Ovary (tissue), 9 donors: ENCODE results near the gene TEF. TPM values are rescaled to one million over a fixed set of nuclear protein-coding genes. Genes with fewer than 3 reads are reported as not detected.
"Not testable (repeated sequence)": the region's sequence is repeated elsewhere in the genome, so short reads cannot be mapped to it uniquely, and the experiment has no call there.

Experiments used
- DNase-seq, 5 donors: peaks; one replicate each; pipeline ENCODE4 v3.0.0-alpha.2; 2019 to 2020
- H3K27ac ChIP-seq, 2 donors: fragments of 200-600 bp; one replicate each; pipeline versions ENCODE4 v1.5.1 to v1.8.0; 2019 to 2022
- H3K27me3 ChIP-seq: fragments of 200-600 bp; one replicate; pipeline ENCODE4 v1.8.0; 2022
- H3K36me3 ChIP-seq: fragments of 200-600 bp; sonication (generic); one replicate; pipeline ENCODE4 v1.5.1; 2019
- H3K4me1 ChIP-seq: one replicate; pipeline ENCODE4 v1.8.1; 2013; ENCODE audit warnings: mild to moderate bottlenecking, moderate library complexity; ENCODE audit not compliant: insufficient read depth
- H3K4me3 ChIP-seq: fragments of 200-600 bp; sonication (generic); one replicate; pipeline ENCODE4 v1.5.1; 2017
- H3K9me3 ChIP-seq, 2 donors: fragments of 200-600 bp in 1 of 2; sonication (generic) in 1 of 2; one replicate each; pipeline versions ENCODE4 v1.5.1 to v1.8.1; 2013 to 2019; ENCODE audit warnings: mild to moderate bottlenecking in 1 of 2, moderate library complexity in 1 of 2
- CTCF ChIP-seq, 3 donors: fragments of 450-650 bp in 2 of 3; fragments of 200-600 bp in 1 of 3; IDR thresholded peaks; one replicate each; pipeline versions ENCODE4 v1.5.1 to v1.8.0; 2016 to 2022; ENCODE audit warnings: antibody characterized with exemption in 3 of 3, mild to moderate bottlenecking in 1 of 3
- EP300 ChIP-seq: sonication (generic); formaldehyde crosslinking; IDR thresholded peaks from one replicate; pipeline ENCODE4 v1.6.1; 2017; ENCODE audit warnings: antibody characterized with exemption
- POLR2A ChIP-seq: fragments of 450-650 bp; IDR thresholded peaks from one replicate; pipeline ENCODE4 v1.6.1; 2017; ENCODE audit warnings: antibody characterized with exemption, mild to moderate bottlenecking, moderate library complexity
- WGBS, 3 donors: extraction: QIAGEN DNeasy Blood & Tissue Kit in 1 of 3; methylation state at CpG; one replicate each; pipeline versions ENCODE4 v1.1.5 to v1.1.7; 2013 to 2017; 5-methylcytosine and 5-hydroxymethylcytosine counted together
- intact Hi-C, 4 donors: fragments of 100-400 bp; cut with DNase I; formaldehyde crosslinking; loops; one replicate each; pipeline versions ENCODE4 v1.11.0 to v1.15.1; 2022 to 2023
- polyA plus RNA-seq, 2 donors: library from polyadenylated mRNA; stranded (reverse); fragments of 200-250 nt in 1 of 2; fragments of 350-450 nt in 1 of 2; fragmentation: Illumina TruSeq in 1 of 2; extraction: RNeasy Lipid Tissue Mini Kit (QIAGEN cat#74804) in 1 of 2; gene quantifications; one replicate each; pipeline ENCODE4 v1.2.3, GENCODE V29; 2013 to 2014
- total RNA-seq, 7 donors: library from RNA; depleted of rRNA in 2 of 7; stranded (reverse); fragments of >200 nt in 2 of 7; fragmentation: NEBNext Ultra II Directional in 3 of 7; extraction: Animal tissue kit (Norgen Biotek cat#: 25700) in 3 of 7; gene quantifications; one replicate each; pipeline versions ENCODE4 v1.1.0 to v1.2.4, GENCODE V29; 2016 to 2023
- donor health status: DM: no; HTN: no; CAD: no; lungs with moderate emphysema.
- donor health status: DM: no; HTN: no; CAD: no.
- donor health status: Bipolar disorder and iron deficiency.
- donor health status: DM: yes; HTN: yes; CAD: no.
- donor health status: DM: no; HTN: no; CAD: no.
- donor health status: DM: yes; HTN: yes; CAD: no.

The TEF gene
- total and polyA plus RNA-seq, 9 donors, result 10.8 to 64.6 (median 42.8) TPM

GRCh38 chr22:41429951-41430332 lies 48.2 kb downstream of the TEF start:
- no peaks in the 10 kb centered on the region for H3K27me3 ChIP-seq
- DNase-seq, result no peak
- peaks cover 2% of the 10 kb centered on the region for H3K4me1 ChIP-seq
- 94 to 95% (median 95%) methylated on average over 8 of the region's 8 CpGs for WGBS, 3 donors
- intact Hi-C loops, result no loop called here
- TF ChIP-seq EP300, result no peak
- TF ChIP-seq POLR2A, result no peak
- TF ChIP-seq CTCF (IDR thresholded peaks at IDR 0.05), result no peak
- H3K9me3 ChIP-seq, result no peaks in the 10 kb centered on the region
- no peak overlapping the region for H3K4me3 ChIP-seq
- no peaks in the 10 kb centered on the region for H3K36me3 ChIP-seq
- H3K27ac ChIP-seq, result no peak overlapping the region

- no peaks in the 10 kb centered on the region for H3K9me3 ChIP-seq
- H3K27ac ChIP-seq, result no peak overlapping the region
- DNase-seq, result no peak
- no peaks in the 10 kb centered on the region for H3K27me3 ChIP-seq
- peaks cover 2% of the 10 kb centered on the region for H3K4me1 ChIP-seq
- 62 to 72% (median 65%) methylated on average over 6 of the region's 6 CpGs for WGBS, 3 donors
- H3K4me3 ChIP-seq, result no peak overlapping the region
- H3K36me3 ChIP-seq, result no peaks in the 10 kb centered on the region
- no peak for TF ChIP-seq POLR2A
- no peak for TF ChIP-seq CTCF (IDR thresholded peaks at IDR 0.05)
- no peak for TF ChIP-seq EP300
- intact Hi-C loops, result no loop called here
These were observed 49.9 kb downstream of the TEF start for GRCh38 chr22:41431656-41432055.

- H3K27ac ChIP-seq, intact Hi-C loops: not testable (repeated sequence)
These were observed 51.7 kb downstream of the TEF start for GRCh38 chr22:41433480-41433879.

GRCh38 chr22:41434361-41435003 lies 52.7 kb downstream of the TEF start:
- H3K27me3 ChIP-seq, H3K27ac ChIP-seq, H3K36me3 ChIP-seq, H3K4me3 ChIP-seq, H3K4me1 ChIP-seq, H3K9me3 ChIP-seq, DNase-seq, intact Hi-C loops: not testable (repeated sequence)
- WGBS, 3 donors, result 76 to 78% (median 76%) methylated on average over 5 of the region's 5 CpGs

More at GRCh38 chr22:41433480-41433879, 51.7 kb downstream of the TEF start:
- H3K27me3 ChIP-seq, H3K4me3 ChIP-seq, H3K4me1 ChIP-seq, H3K9me3 ChIP-seq, H3K36me3 ChIP-seq, DNase-seq: not testable (repeated sequence)
- 70 to 83% (median 74%) methylated on average over 1 of the region's 1 CpG for whole genome bisulfite sequencing, 3 donors

- Histone ChIP-seq H3K36me3 (no peaks in the 10 kb centered on the region), H3K27me3 (no peaks in the 10 kb centered on the region), H3K4me3 (no peak overlapping the region), H3K9me3 (no peaks in the 10 kb centered on the region), H3K27ac (no peak overlapping the region), H3K4me1 (peaks cover 2% of the 10 kb centered on the region)
- intact Hi-C loops, result no loop called here
- WGBS, 3 donors, result 56 to 63% (median 62%) methylated on average over 4 of the region's 4 CpGs
- DNase-seq, result no peak
- no peak for TF ChIP-seq POLR2A
- TF ChIP-seq CTCF (IDR thresholded peaks at IDR 0.05), result no peak
- TF ChIP-seq EP300, result no peak
These were observed 53.8 kb downstream of the TEF start for GRCh38 chr22:41435560-41435959.
